ENCODE measurements around the gene ERN1.

The ERN1 gene

DNA sequence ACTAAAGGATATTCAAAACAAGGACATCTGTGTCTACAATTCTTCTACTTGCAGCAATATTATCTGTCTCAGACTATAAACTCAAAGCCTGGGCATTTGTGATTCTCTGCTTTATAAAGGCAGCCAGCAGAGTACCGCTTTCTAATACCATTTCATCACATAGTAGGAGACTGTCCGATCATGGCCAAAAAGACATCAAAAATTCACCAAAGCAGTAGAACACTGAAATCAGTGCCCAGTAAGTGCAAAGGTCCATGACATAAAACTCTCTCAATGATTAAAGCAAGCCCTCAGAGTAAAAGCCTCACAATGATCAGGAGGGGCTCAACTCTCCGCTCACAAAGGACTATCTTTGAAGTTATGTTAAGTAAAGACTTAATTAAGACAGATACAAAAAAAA lies 23.0 kb downstream of the ERN1 start:
- Histone ChIP-seq H3K27me3 (ENCODE audit: insufficient read depth, poor library complexity, severe bottlenecking) (no peaks in the 10 kb centered on the region), H3K27ac (replicated peaks) (peak overlapping the region; percentile 71), H3K4me3 (replicated peaks; ENCODE audit: insufficient read depth, low read length) (no peak overlapping the region)
- TF ChIP-seq SPI1 (IDR thresholded peaks at IDR 0.05; ENCODE audit: borderline replicate concordance, low read depth) (no peak), POLR2AphosphoS5 (IDR thresholded peaks at IDR 0.05; ENCODE audit: low read depth) (no peak), GABPA (IDR thresholded peaks at IDR 0.05; ENCODE audit: low read depth) (no peak)
- TF ChIP-seq, protein P1, sequence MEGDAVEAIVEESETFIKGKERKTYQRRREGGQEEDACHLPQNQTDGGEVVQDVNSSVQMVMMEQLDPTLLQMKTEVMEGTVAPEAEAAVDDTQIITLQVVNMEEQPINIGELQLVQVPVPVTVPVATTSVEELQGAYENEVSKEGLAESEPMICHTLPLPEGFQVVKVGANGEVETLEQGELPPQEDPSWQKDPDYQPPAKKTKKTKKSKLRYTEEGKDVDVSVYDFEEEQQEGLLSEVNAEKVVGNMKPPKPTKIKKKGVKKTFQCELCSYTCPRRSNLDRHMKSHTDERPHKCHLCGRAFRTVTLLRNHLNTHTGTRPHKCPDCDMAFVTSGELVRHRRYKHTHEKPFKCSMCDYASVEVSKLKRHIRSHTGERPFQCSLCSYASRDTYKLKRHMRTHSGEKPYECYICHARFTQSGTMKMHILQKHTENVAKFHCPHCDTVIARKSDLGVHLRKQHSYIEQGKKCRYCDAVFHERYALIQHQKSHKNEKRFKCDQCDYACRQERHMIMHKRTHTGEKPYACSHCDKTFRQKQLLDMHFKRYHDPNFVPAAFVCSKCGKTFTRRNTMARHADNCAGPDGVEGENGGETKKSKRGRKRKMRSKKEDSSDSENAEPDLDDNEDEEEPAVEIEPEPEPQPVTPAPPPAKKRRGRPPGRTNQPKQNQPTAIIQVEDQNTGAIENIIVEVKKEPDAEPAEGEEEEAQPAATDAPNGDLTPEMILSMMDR (IDR thresholded peaks at IDR 0.05; ENCODE audit: insufficient read depth, low read length): no peak
- TF ChIP-seq, protein P2, sequence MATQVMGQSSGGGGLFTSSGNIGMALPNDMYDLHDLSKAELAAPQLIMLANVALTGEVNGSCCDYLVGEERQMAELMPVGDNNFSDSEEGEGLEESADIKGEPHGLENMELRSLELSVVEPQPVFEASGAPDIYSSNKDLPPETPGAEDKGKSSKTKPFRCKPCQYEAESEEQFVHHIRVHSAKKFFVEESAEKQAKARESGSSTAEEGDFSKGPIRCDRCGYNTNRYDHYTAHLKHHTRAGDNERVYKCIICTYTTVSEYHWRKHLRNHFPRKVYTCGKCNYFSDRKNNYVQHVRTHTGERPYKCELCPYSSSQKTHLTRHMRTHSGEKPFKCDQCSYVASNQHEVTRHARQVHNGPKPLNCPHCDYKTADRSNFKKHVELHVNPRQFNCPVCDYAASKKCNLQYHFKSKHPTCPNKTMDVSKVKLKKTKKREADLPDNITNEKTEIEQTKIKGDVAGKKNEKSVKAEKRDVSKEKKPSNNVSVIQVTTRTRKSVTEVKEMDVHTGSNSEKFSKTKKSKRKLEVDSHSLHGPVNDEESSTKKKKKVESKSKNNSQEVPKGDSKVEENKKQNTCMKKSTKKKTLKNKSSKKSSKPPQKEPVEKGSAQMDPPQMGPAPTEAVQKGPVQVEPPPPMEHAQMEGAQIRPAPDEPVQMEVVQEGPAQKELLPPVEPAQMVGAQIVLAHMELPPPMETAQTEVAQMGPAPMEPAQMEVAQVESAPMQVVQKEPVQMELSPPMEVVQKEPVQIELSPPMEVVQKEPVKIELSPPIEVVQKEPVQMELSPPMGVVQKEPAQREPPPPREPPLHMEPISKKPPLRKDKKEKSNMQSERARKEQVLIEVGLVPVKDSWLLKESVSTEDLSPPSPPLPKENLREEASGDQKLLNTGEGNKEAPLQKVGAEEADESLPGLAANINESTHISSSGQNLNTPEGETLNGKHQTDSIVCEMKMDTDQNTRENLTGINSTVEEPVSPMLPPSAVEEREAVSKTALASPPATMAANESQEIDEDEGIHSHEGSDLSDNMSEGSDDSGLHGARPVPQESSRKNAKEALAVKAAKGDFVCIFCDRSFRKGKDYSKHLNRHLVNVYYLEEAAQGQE (IDR thresholded peaks at IDR 0.05; ENCODE audit: insufficient replicate concordance, low read depth): no peak
- DNase-seq (ENCODE audit: low read depth in 1 of 2, low spot score in 1 of 2): no peak

DNA sequence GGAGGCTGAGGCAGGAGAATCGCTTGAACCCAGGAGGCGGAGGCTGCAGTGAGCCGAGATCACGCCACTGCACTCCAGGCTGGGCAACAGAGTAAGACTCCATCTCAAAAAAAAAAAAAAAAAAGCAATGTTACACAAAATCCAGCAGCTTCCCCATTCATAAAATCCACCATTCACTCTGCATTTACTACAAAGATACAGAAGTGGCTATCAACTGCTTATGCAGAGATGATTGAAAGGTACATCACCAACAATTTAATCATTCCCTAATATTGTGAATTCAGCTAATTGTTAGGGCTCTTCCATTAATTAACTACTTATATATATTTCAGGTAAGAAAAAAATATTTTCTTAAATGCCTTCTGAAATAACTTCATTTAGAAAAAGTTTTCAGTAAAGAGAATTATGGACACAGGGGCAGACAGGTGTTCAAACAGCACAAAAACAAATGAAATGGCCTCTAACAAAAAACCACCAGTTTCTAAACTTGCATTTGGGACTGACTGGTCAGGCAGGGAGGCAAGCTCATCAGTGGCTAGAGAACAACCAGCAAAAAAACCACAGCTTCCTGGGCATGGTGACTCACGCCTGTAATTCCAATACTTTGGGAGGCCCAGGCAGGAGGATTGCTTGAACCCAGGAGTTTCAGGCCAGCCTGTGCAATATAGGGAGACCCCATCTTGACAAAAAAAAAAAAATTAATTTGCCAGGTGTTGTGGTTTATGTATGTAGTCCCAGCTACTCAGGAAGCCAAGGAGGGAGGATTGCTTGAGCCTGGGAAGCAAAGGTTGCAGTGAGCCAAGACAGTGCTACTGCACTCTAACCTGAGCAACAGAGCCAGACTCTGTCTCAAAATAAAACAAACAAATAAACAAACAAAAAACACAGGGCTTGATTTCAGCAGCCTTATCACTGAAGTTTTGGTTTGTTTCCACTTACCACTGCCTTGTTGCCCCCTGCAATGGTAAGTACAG lies 26.3 kb downstream of the ERN1 start:
- peak; percentile 55 to 74 for DNase-seq (ENCODE audit: low read depth in 1 of 2, low spot score in 1 of 2)
- H3K27me3 ChIP-seq (ENCODE audit: insufficient read depth, poor library complexity, severe bottlenecking): no peaks in the 10 kb centered on the region
- TF ChIP-seq POLR2AphosphoS5 (IDR thresholded peaks at IDR 0.05; ENCODE audit: low read depth) (peak; percentile 50; the same call in 1 of the 2 replicates), SPI1 (IDR thresholded peaks at IDR 0.05; ENCODE audit: borderline replicate concordance, low read depth) (peak; percentile 10; the same call in 1 of the 2 replicates), GABPA (IDR thresholded peaks at IDR 0.05; ENCODE audit: low read depth) (no peak)
- TF ChIP-seq, protein P2 (IDR thresholded peaks at IDR 0.05; ENCODE audit: insufficient replicate concordance, low read depth): no peak
- TF ChIP-seq, protein P1 (IDR thresholded peaks at IDR 0.05; ENCODE audit: insufficient read depth, low read length): no peak
- no peak overlapping the region for H3K4me3 ChIP-seq (replicated peaks; ENCODE audit: insufficient read depth, low read length)
- peak overlapping the region; percentile 24; the same call in 1 of the 2 replicates for H3K27ac ChIP-seq (replicated peaks)

DNA sequence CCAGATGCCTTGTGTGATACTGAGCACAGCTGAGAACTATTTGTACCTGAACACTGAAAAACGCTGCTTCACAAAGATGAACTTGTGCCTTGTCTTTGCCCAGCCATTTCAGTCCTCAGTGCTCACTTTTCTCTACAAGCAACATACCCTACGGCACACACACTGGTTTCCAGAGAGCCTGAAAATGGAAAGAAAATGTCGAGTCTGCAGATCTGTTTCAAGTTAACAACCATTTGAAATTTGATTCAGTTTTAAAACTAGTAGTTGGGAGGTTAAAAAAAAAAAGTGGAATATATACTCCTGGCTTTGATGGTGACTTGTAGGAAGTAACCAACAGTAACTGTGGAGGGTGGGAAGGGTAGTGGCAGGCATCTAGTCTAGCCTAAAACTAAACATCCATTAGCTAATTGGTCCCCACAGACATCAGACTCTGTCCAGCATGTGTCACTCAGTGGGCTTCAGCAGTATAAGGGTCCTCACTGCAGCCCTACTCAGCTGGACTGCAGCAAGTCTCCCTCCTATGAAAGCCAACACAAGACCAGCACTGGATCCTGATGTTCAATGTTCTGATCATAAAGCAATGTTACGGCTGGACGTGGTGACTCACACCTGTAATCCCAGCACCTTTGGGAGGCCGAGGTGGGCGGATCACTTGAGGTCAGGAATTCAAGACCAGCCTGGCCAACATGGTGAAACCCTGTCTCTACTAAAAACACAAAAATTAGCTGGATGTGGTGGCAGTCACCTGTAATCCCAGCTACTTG lies 27.1 kb downstream of the ERN1 start:
- no peak for TF ChIP-seq GABPA (IDR thresholded peaks at IDR 0.05; ENCODE audit: low read depth)
- no peak for TF ChIP-seq SPI1 (IDR thresholded peaks at IDR 0.05; ENCODE audit: borderline replicate concordance, low read depth)
- TF ChIP-seq, protein P2 (IDR thresholded peaks at IDR 0.05; ENCODE audit: insufficient replicate concordance, low read depth): no peak
- no peak for TF ChIP-seq POLR2AphosphoS5 (IDR thresholded peaks at IDR 0.05; ENCODE audit: low read depth)
- TF ChIP-seq, protein P1 (IDR thresholded peaks at IDR 0.05; ENCODE audit: insufficient read depth, low read length): no peak
- no peaks in the 10 kb centered on the region for H3K27me3 ChIP-seq (ENCODE audit: insufficient read depth, poor library complexity, severe bottlenecking)
- no peak for DNase-seq (ENCODE audit: low read depth in 1 of 2, low spot score in 1 of 2)
- H3K4me3 ChIP-seq (replicated peaks; ENCODE audit: insufficient read depth, low read length): no peak overlapping the region
- H3K27ac ChIP-seq (replicated peaks): peak overlapping the region; percentile 10; the same call in 1 of the 2 replicates

Measured in HL-60 (cell line).